ENCODE measurements around the gene BCO2.

The BCO2 gene

GRCh38 chr11:112226062-112226830 is 50.9 kb downstream of the BCO2 start, which contains the start of gene PTS (continued):
- no peak for TF ChIP-seq ZNF302 (tag by site-specific recombination; IDR thresholded peaks at IDR 0.05; ENCODE audit: low read depth)
- TF ChIP-seq EGR2 (tag by site-specific recombination; IDR thresholded peaks at IDR 0.05; ENCODE audit: low read depth), result no peak
- peak; percentile 84 for TF ChIP-seq ZNF692 (tag by site-specific recombination; IDR thresholded peaks at IDR 0.05)
- 0 out of 2 replicates have a peak, but pooled peaks have one; percentile 11 for TF ChIP-seq PRDM1 (tag by site-specific recombination; IDR thresholded peaks at IDR 0.05)
- peak; percentile 40; the same call in 1 of the 2 replicates for TF ChIP-seq KLF9 (tag by site-specific recombination; IDR thresholded peaks at IDR 0.05; ENCODE audit: low read depth)
- peak; percentile 36; the same call in 1 of the 2 replicates for TF ChIP-seq SP7 (tag by site-specific recombination; IDR thresholded peaks at IDR 0.05)
- TF ChIP-seq KLF17 (tag by site-specific recombination; IDR thresholded peaks at IDR 0.05), result 0 out of 2 replicates have a peak, but pooled peaks have one; percentile 14
- TF ChIP-seq REST (tag by site-specific recombination; IDR thresholded peaks at IDR 0.05), result peak; percentile 61; the same call in 1 of the 2 replicates

GRCh38 chr11:112226831-112227401 is 51.6 kb downstream of the BCO2 start:
- TF ChIP-seq ZBTB48 (tag by site-specific recombination; IDR thresholded peaks at IDR 0.05) (0 out of 2 replicates have a peak, but pooled peaks have one; percentile 20), ZNF366 (tag by site-specific recombination; conservative IDR thresholded peaks at IDR 0.05) (peak; percentile 63; the same call in 1 of the 2 replicates), ZNF664 (tag by site-specific recombination; IDR thresholded peaks at IDR 0.05) (no peak), ZBTB26 (tag by site-specific recombination; optimal IDR thresholded peaks at IDR 0.05) (no peak)
- ChIA-PET CTCF (interaction anchor here (0.7 to 19.0 kb wide), 3 partner anchors 10 to 460 kb away, joined by 4 to 308 read pairs (median 10); no protein-coding TSS in a partner anchor), POLR2A (interaction anchor here (0.6 to 1.5 kb wide), 2 partner anchors 11 to 52 kb away, joined by 4 to 6 read pairs; no protein-coding TSS in a partner anchor)
- Histone ChIP-seq H3K27ac (ENCODE audit: extremely low read depth, low read depth, low read length) (peak overlapping the region; percentile 81; the same call in 1 of the 2 replicates), H3K9me3 (ENCODE audit: control insufficient read depth, insufficient read depth, low read depth, low read length) (no peaks in the 10 kb centered on the region), H3K36me3 (ENCODE audit: control insufficient read depth in 2 of 2, insufficient read depth in 1 of 2, low read length in 2 of 2) (peaks cover 0 to 37% of the 10 kb centered on the region in 2 experiments; a peak in 1 of 3 replicates), H3K4me1 (ENCODE audit: control insufficient read depth, insufficient read depth, low read length) (no peaks in the 10 kb centered on the region), H3K4me3 (ENCODE audit: low read depth, low read length) (peak overlapping the region; percentile 88)

- CTCF ChIA-PET, result interaction anchor here (0.7 to 19.0 kb wide), 4 partner anchors 43 to 461 kb away, joined by 3 to 308 read pairs (median 6); no protein-coding TSS in a partner anchor
- no peak overlapping the region for H3K27ac ChIP-seq (ENCODE audit: extremely low read depth, low read depth, low read length)
- H3K9me3 ChIP-seq (ENCODE audit: control insufficient read depth, insufficient read depth, low read depth, low read length), result no peaks in the 10 kb centered on the region
- peaks cover 0 to 42% of the 10 kb centered on the region in 2 experiments; a peak in 1 of 3 replicates for H3K36me3 ChIP-seq (ENCODE audit: control insufficient read depth in 2 of 2, insufficient read depth in 1 of 2, low read length in 2 of 2)
- no peak overlapping the region; the same call in 1 of the 2 replicates for H3K4me3 ChIP-seq (ENCODE audit: low read depth, low read length)
- no peaks in the 10 kb centered on the region for H3K4me1 ChIP-seq (ENCODE audit: control insufficient read depth, insufficient read depth, low read length)
- POLR2A ChIA-PET, result interaction anchor here (1.5 kb wide), 1 partner anchor 10 kb away, joined by 6 read pairs; no protein-coding TSS in a partner anchor
- no peak for TF ChIP-seq ATF2 (tag by site-specific recombination; IDR thresholded peaks at IDR 0.05; ENCODE audit: low read depth)
- TF ChIP-seq REPIN1 (tag by site-specific recombination; IDR thresholded peaks at IDR 0.05; ENCODE audit: low read depth), result no peak
- no peak for TF ChIP-seq ZNF449 (tag by site-specific recombination; IDR thresholded peaks at IDR 0.05)
- no peak for TF ChIP-seq ZNF19 (tag by site-specific recombination; IDR thresholded peaks at IDR 0.05; ENCODE audit: low read depth)
- TF ChIP-seq ZNF239 (tag by site-specific recombination; IDR thresholded peaks at IDR 0.05), result no peak
- no peak for TF ChIP-seq MYNN (tag by site-specific recombination; IDR thresholded peaks at IDR 0.05; ENCODE audit: borderline replicate concordance)
- no peak for TF ChIP-seq SETDB1 (IDR thresholded peaks at IDR 0.05; ENCODE audit: insufficient read length, low read length)
- no peak for TF ChIP-seq ZNF624 (tag by site-specific recombination; IDR thresholded peaks at IDR 0.05)
These were observed 52.2 kb downstream of the BCO2 start for GRCh38 chr11:112227471-112227870.
